Panc1 (cell line): ENCODE measurements around the gene APAF1. TPM values are rescaled to one million over a fixed set of nuclear protein-coding genes. Genes with fewer than 3 reads are reported as not detected.

ENCODE experiments used
- ATAC-seq: fragments of 200-7000 bp; cut with Tn5 transposase; 2 replicates; pipeline ENCODE4 v1.9.1; 2020; ENCODE audit warnings: mild to moderate bottlenecking, moderate library complexity
- BruUV-seq: library from RNA; stranded (reverse); fragments of 400-500 nt; replicated peaks from 2 replicates; lab custom pipeline; 2021; lab: Mats Ljungman, UMichigan
- CTCF ChIA-PET: fragments of 300-600 bp; sonication (Branson Sonifier 250); formaldehyde crosslinking; loops from one replicate; lab custom pipeline; 2022; ENCODE audit warnings: antibody characterized with exemption; lab: Charles Lee
- POLR2A ChIA-PET: fragments of 300-600 bp; sonication (Branson Sonifier 250); formaldehyde crosslinking; loops from one replicate; lab custom pipeline; 2022; ENCODE audit warnings: antibody characterized with exemption; lab: Charles Lee
- DNase-seq: peaks from one replicate; pipeline ENCODE4 v3.0.0-alpha.2; 2010; ENCODE audit warnings: low read depth, low spot score
- H3K27ac ChIP-seq: 2 replicates; pipeline ENCODE4 v1.5.1; 2011; ENCODE audit warnings: mild to moderate bottlenecking, low read length, inconsistent platforms
- H3K27me3 ChIP-seq: fragments of 200-500 bp; sonication (Bioruptor generic); 2 replicates; pipeline ENCODE4 v1.6.0; 2014; ENCODE audit warnings: low read length, inconsistent platforms; ENCODE audit not compliant: control insufficient read depth, insufficient read depth
- H3K36me3 ChIP-seq: fragments of 200-500 bp; sonication (Bioruptor generic); 2 replicates; pipeline ENCODE4 v1.5.1; 2014; ENCODE audit warnings: inconsistent platforms, mild to moderate bottlenecking, low read length, moderate library complexity; ENCODE audit not compliant: control insufficient read depth, insufficient read depth
- H3K4me1 ChIP-seq: 2 replicates; pipeline ENCODE4 v1.5.1; 2011; ENCODE audit warnings: inconsistent platforms, mild to moderate bottlenecking, low read length, moderate library complexity; ENCODE audit not compliant: control insufficient read depth, insufficient read depth
- H3K4me3 ChIP-seq, 2 experiments: 2 replicates each; pipeline ENCODE4 v1.5.1; 2011 to 2012; ENCODE audit warnings: low read depth in 2 of 2, low read length in 2 of 2, mild to moderate bottlenecking in 2 of 2, inconsistent platforms in 1 of 2, moderate library complexity in 1 of 2
- H3K9me3 ChIP-seq: fragments of 200-500 bp; sonication (Bioruptor generic); 2 replicates; pipeline ENCODE4 v1.5.1; 2014; ENCODE audit warnings: low read depth, mild to moderate bottlenecking, inconsistent platforms, low read length, moderate library complexity; ENCODE audit not compliant: control insufficient read depth, insufficient read depth
- CTCF ChIP-seq: fragments of 450-650 bp; IDR thresholded peaks from 2 replicates; pipeline ENCODE4 v1.5.1; 2017; ENCODE audit warnings: mild to moderate bottlenecking
- POLR2AphosphoS5 ChIP-seq: IDR thresholded peaks from 2 replicates; pipeline ENCODE4 v1.6.1; 2012; ENCODE audit warnings: mild to moderate bottlenecking, low read depth, low read length, moderate library complexity
- REST ChIP-seq, 2 experiments: IDR thresholded peaks; 2 replicates each; pipeline ENCODE4 v1.6.1; 2011 to 2012; ENCODE audit warnings: low read depth in 2 of 2, control low read depth in 1 of 2, low read length in 1 of 2, mild to moderate bottlenecking in 1 of 2, moderate library complexity in 1 of 2; ENCODE audit not compliant: insufficient read depth in 1 of 2
- SIN3A ChIP-seq: IDR thresholded peaks from 2 replicates; pipeline ENCODE4 v1.6.1; 2012; ENCODE audit warnings: low read depth, mild to moderate bottlenecking, low read length, moderate library complexity, borderline replicate concordance; ENCODE audit not compliant: insufficient read depth
- TCF7L2 ChIP-seq: IDR thresholded peaks from 2 replicates; pipeline ENCODE4 v1.6.1; 2011; ENCODE audit warnings: mild to moderate bottlenecking, low read depth, low read length, inconsistent platforms
- in situ Hi-C: cut with HindIII; loops from 2 replicates; pipeline ENCODE4 v1.10.0; 2016; ENCODE audit warnings: low sequenced_read_pairs, low pct_unique_long_range_greater_than_20kb
- intact Hi-C: fragments of 100-400 bp; cut with micrococcal nuclease; formaldehyde crosslinking; loops from one replicate; pipeline ENCODE4 v1.10.0; 2022; ENCODE audit not compliant: unreplicated experiment
- total RNA-seq: library from RNA; stranded (reverse); gene quantifications from one replicate; pipeline ENCODE4 v1.2.1, GENCODE V29; 2021; ENCODE audit not compliant: unreplicated experiment

APAF1 gene
- total RNA-seq, 1 experiment from 2014 or later, result 15.6 TPM

- no TSS peak for BruUV-seq
Observed at GRCh38 chr12:98653866-98654493, 8.9 kb downstream of the APAF1 start.

GRCh38 chr12:98656289-98657101 lies 11.4 kb downstream of the APAF1 start:
- no peak for TF ChIP-seq CTCF
- no peak for TF ChIP-seq SIN3A
- no peak for TF ChIP-seq REST (IDR thresholded peaks at IDR 0.05; ENCODE audit: insufficient read depth in 1 of 2, low read depth in 2 of 2, low read length in 1 of 2)
- TF ChIP-seq TCF7L2, result no peak
- no peak for TF ChIP-seq POLR2AphosphoS5
- Histone ChIP-seq H3K9me3 (no peaks in the 10 kb centered on the region), H3K27me3 (no peaks in the 10 kb centered on the region), H3K4me3 (no peak overlapping the region), H3K36me3 (no peaks in the 10 kb centered on the region; the same call in 1 of the 2 replicates), H3K4me1 (no peaks in the 10 kb centered on the region), H3K27ac (no peak overlapping the region)
- ChIA-PET POLR2A (no interaction called here), CTCF (interaction anchor here (0.7 kb wide), 1 partner anchor 386 kb away, joined by 6 read pairs; no protein-coding TSS in a partner anchor)
- ATAC-seq, result no peak
- BruUV-seq, result no TSS peak
- intact Hi-C loops, result loop anchor here (10.0 kb wide), 1 partner anchor 232 kb away; no protein-coding TSS in a partner anchor
- DNase-seq, result no peak
- in situ Hi-C loops, result no loop called here

More at GRCh38 chr12:98653866-98654493, 8.9 kb downstream of the APAF1 start:
- ATAC-seq (peak; percentile 69), DNase-seq (no peak)
- CTCF ChIA-PET, result no interaction called here
- H3K27ac ChIP-seq, result no peak overlapping the region
- peak; percentile 63; the same call in 1 of the 2 replicates for TF ChIP-seq CTCF
- no peak for TF ChIP-seq TCF7L2
- H3K4me3 ChIP-seq, result no peak overlapping the region
- no peaks in the 10 kb centered on the region for H3K27me3 ChIP-seq
- POLR2A ChIA-PET, result no interaction called here
- H3K9me3 ChIP-seq, result no peaks in the 10 kb centered on the region
- H3K36me3 ChIP-seq, result peaks cover 6% of the 10 kb centered on the region; the same call in 1 of the 2 replicates
- no peaks in the 10 kb centered on the region for H3K4me1 ChIP-seq
- in situ Hi-C loops, result no loop called here
- intact Hi-C loops, result loop anchor here (5.0 to 10.0 kb wide), 2 partner anchors 87 to 229 kb away; no protein-coding TSS in a partner anchor
